Cardiac muscle cell (in vitro differentiated cells and primary cell): Measurements from ENCODE around the gene EHMT1. TPM values are rescaled to one million over a fixed set of nuclear protein-coding genes. Genes with fewer than 3 reads are reported as not detected.

Source experiments
- DNase-seq, 2 donors: peaks; one replicate each; pipeline versions ENCODE4 v3.0.0 to v3.0.0-alpha.2; 2010 to 2017; ENCODE audit warnings: low read depth in 1 of 2, low spot score in 1 of 2
- H3K27ac ChIP-seq: fragments of 200-600 bp; sonication (generic); 2 replicates; pipeline ENCODE4 v1.5.1; 2016
- H3K27me3 ChIP-seq: fragments of 200-600 bp; sonication (generic); 2 replicates; pipeline ENCODE4 v1.6.0; 2016; ENCODE audit warnings: control low read depth
- H3K36me3 ChIP-seq: fragments of 200-600 bp; sonication (generic); 2 replicates; pipeline ENCODE4 v1.5.1; 2016; ENCODE audit warnings: control low read depth
- H3K4me1 ChIP-seq: fragments of 200-600 bp; sonication (generic); 2 replicates; pipeline ENCODE4 v1.8.1; 2017; ENCODE audit warnings: low read depth, mild to moderate bottlenecking, mixed run types
- H3K4me3 ChIP-seq: fragments of 200-600 bp; sonication (generic); 2 replicates; pipeline ENCODE4 v1.5.1; 2016; ENCODE audit warnings: mild to moderate bottlenecking
- H3K9me3 ChIP-seq: fragments of 200-600 bp; sonication (generic); 2 replicates; pipeline ENCODE4 v1.5.1; 2017; ENCODE audit warnings: low read depth, mild to moderate bottlenecking, control low read depth
- CTCF ChIP-seq: IDR thresholded peaks from 2 replicates; pipeline ENCODE4 v1.5.1; 2012; ENCODE audit warnings: low read depth, mild to moderate bottlenecking, low read length
- polyA plus RNA-seq: library from polyadenylated mRNA; unstranded; fragments of >200 nt; fragmentation: Nextera tagmentation; extraction: Ambion mirVana; gene quantifications from 2 replicates; pipeline ENCODE4 v1.2.1, GENCODE V29; 2016
- total RNA-seq: library from RNA; depleted of rRNA; stranded (reverse); fragments of >200 nt; gene quantifications from 2 replicates; pipeline ENCODE4 v1.2.3, GENCODE V29; 2016

The EHMT1 gene
- total and polyA plus RNA-seq, 2 experiments from 2014 or later = 55.5 to 93.8 TPM

GRCh38 chr9:137811283-137811870 is 192.6 kb downstream of the EHMT1 start:
- no peaks in the 10 kb centered on the region for H3K9me3 ChIP-seq
- peaks cover 9% of the 10 kb centered on the region for H3K36me3 ChIP-seq
- no peaks in the 10 kb centered on the region for H3K4me1 ChIP-seq

GRCh38 chr9:137812356-137813023 is 193.7 kb downstream of the EHMT1 start:
- Histone ChIP-seq H3K27ac (no peak overlapping the region), H3K4me3 (no peak overlapping the region), H3K9me3 (no peaks in the 10 kb centered on the region), H3K27me3 (no peaks in the 10 kb centered on the region), H3K4me1 (no peaks in the 10 kb centered on the region), H3K36me3 (peaks cover 18% of the 10 kb centered on the region)
- no peak for DNase-seq
- TF ChIP-seq CTCF = no peak

More at GRCh38 chr9:137811283-137811870, 192.6 kb downstream of the EHMT1 start:
- no peak overlapping the region for H3K4me3 ChIP-seq
- H3K27me3 ChIP-seq = no peaks in the 10 kb centered on the region
- no peak for DNase-seq
- no peak overlapping the region for H3K27ac ChIP-seq
- TF ChIP-seq CTCF = no peak

DNA sequence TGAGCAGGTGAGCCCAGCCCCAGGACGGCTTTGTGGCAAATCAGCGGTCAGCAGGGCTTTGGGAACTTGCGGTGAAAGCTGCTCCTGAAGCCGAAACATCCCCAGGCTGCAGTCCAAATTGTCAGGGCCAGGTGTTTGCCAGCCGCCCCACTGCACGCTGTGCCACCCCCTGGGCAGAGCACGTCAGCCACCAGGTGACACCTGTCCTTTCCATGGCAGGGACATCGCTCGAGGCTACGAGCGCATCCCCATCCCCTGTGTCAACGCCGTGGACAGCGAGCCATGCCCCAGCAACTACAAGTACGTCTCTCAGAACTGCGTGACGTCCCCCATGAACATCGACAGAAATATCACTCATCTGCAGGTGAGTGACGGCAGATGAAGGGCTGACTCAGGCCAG is 194.4 kb downstream of the EHMT1 start:
- Histone ChIP-seq H3K9me3 (no peaks in the 10 kb centered on the region), H3K4me3 (no peak overlapping the region), H3K27me3 (no peaks in the 10 kb centered on the region), H3K36me3 (peaks cover 24% of the 10 kb centered on the region), H3K4me1 (no peaks in the 10 kb centered on the region), H3K27ac (no peak overlapping the region)
- TF ChIP-seq CTCF = no peak
- no peak for DNase-seq

GRCh38 chr9:137813651-137814415 is 195.0 kb downstream of the EHMT1 start:
- no peak for DNase-seq
- H3K27me3 ChIP-seq = no peaks in the 10 kb centered on the region
- TF ChIP-seq CTCF = no peak
- peaks cover 24% of the 10 kb centered on the region for H3K36me3 ChIP-seq
- no peak overlapping the region for H3K4me3 ChIP-seq
- no peak overlapping the region for H3K27ac ChIP-seq
- H3K9me3 ChIP-seq = no peaks in the 10 kb centered on the region
- no peaks in the 10 kb centered on the region for H3K4me1 ChIP-seq

- peaks cover 24% of the 10 kb centered on the region for H3K36me3 ChIP-seq
- no peak overlapping the region for H3K27ac ChIP-seq
- no peaks in the 10 kb centered on the region for H3K4me1 ChIP-seq
- DNase-seq = no peak
- no peak overlapping the region for H3K4me3 ChIP-seq
- H3K9me3 ChIP-seq = no peaks in the 10 kb centered on the region
- no peak for TF ChIP-seq CTCF
- no peaks in the 10 kb centered on the region for H3K27me3 ChIP-seq
Measured at GRCh38 chr9:137814436-137814835, 195.6 kb downstream of the EHMT1 start.
